Skin of body (tissue), 2 donors: Measurements from ENCODE around the gene SIPA1L3. TPM values are rescaled to one million over a fixed set of nuclear protein-coding genes. Genes with fewer than 3 reads are reported as not detected.

Experiments
- DNase-seq: peaks from one replicate; lab custom pipeline; 2025; lab: John Stamatoyannopoulos, UW
- total RNA-seq: library from RNA; depleted of rRNA; stranded (reverse); fragments of >200 nt; gene quantifications from one replicate; pipeline ENCODE4 v1.2.3, GENCODE V29; 2014

Gene SIPA1L3
- total RNA-seq, 1 donor from 2014 or later, result 20.3 TPM

DNA sequence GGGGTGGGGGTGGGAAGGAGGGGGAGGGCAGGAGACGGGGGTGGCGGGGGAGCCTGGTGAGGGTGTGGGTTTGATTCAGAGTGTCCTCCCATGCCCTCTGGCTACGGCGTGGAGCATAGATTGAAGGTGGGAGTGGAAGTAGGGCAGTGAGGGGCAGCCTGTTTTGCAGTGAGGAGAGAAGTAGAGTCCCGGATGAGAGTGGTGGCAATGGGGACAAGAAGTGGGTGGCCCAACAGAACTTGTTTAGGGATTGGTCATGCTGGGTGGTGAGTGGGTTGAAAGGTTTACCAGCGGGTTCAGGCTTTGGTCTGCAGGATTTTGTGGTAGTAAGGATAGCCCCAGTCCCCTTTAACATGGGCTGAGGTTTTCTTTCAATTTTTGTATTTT lies 35.5 kb downstream of the SIPA1L3 start:
- no peak for DNase-seq

DNA sequence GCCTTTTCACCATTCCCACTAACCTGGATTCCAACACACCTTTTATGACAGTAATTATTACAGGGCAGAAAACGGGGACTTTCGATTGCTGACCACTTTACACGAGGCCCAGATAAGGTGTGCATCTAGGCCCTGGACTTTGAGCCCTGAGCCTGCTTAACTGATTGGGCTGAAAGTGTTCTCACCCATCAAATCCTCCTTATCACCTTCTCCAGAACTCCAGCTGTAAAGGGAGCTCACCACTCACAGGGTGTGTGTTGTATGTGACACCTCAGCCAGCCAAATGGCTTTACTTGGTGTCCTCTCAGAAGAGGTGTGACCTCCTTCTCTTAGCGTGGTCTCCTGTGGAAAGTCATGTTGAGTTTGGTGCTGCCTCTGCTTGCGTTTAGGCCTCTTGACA lies 36.5 kb downstream of the SIPA1L3 start:
- DNase-seq, result no peak

- no peak for DNase-seq
Measured at GRCh38 chr19:37946132-37946531, 39.1 kb downstream of the SIPA1L3 start.

DNA sequence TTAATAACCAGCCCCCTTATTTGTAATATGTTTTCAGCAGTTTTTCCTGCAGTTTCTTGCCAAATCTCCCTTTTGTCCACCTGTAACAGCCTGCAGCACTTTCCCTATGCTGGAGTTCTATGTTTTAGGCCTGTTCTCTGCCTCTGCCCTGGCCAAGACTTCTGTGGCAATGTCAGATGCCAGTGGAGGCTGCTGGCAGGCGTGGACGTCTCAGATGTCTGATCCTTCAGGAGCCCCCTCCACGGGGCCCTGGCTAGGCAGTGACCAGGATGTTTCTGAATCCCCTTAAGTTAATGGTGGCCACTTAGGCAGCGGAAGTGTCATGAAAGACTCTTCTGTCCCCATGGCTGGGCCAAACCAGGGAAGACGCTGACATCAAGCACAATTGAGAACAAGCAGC lies 40.8 kb downstream of the SIPA1L3 start:
- no peak for DNase-seq

DNA sequence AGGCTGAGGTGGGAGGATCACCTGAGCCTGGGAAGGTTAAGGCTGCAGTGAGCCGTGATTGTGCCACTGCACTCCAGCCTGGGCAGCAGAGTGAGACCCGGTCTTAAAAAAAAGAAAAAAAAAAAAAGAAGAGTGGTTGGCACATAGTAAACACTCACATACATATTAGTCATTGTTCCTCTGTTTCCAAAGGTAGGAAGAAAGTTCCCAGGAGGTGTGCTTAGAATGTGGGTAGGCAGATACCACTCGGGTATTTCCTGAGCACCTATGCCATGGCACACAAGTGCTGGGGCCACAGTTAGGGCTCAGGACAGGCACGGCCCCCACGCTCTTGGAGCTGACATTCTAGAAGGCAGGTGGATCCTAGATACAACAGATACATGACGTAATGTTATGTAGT lies 41.4 kb downstream of the SIPA1L3 start:
- DNase-seq, result no peak

DNA sequence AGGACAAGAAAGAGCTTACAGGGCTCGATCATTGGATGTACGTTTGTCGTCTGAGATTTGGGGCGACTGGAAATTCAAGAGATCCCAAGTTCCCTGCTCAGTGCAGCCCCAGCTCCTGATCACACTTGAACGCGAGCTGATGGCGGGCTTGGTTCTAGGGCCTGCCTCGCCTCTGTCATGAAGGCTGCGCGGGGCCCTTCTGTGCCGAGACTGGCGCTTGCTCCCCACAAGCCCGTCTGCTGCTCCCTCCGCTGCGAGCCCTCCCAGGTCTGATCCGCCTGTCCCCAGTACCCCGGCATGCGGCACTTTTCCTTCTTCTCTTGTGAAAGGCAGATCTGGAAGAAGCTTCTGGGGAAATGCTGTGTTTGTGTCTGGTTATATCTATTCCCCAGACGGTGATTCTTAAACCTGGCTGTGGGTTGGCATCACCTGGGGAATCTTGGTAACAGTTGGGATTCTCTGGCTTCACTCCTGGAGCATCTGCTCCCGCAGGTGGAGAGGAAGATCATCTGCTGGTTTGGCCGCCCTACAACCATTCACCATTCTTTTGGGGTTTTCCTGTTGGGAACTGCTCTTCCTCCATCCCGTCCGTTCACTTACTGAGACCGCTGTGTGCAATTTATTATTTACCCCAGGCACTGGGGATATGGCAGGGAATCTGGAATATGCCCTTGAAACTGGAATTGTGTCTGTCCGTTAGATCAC lies 43.6 kb downstream of the SIPA1L3 start:
- DNase-seq, result no peak

DNA sequence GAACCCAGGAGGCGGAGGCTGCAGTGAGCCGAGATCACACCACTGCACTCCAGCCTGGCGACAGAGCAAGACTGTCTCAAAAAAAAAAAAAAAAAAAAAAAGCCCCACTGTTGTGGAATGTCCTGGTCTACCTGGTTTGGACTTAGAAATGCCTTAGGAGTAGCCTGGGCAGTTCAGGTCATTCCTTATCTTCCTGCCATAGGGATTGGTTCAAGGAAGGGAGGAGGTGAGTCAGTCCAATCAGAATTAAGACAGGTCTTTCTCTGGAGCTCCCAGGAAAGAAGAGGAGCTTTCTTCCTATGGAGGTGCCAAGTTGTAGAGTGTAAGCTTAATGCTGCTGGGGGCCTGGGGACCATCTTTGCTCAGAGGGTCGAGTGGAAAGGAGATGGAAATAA lies 44.8 kb downstream of the SIPA1L3 start:
- DNase-seq, result no peak

DNA sequence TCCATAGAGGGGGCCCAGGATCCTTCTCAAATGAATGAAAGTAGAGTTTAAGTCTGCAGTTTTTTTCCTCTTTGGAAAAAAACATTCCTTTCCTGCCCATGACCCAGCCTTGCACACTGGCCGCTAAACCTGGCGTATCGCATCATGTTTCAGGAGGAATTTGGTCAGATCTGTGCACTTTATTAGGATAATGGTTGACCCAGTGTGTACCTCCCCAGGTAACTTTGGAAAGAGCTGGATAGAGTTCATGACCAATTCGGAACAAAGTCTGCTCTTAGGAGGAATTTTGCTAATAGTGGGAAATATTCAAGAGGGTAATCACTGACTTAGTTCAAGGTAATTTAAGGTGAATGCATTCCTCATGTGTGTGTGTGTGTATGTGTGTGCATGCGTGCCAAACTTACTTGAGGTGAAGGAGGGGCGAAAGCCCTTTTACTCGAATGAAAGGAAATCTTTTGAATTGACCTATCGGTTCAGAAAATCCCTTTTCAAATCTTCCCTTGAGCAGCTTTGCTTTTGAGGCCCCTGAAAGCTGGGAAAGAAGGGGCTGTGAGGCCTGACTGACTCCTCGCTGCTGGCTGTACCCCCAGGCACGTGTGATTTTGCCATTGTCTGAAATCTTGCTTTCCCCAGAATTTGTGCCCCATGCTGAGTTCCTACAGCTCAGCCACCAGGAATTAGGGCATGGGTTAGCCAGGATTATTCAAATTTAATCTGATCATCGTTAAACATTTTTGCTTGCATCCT lies 46.3 kb downstream of the SIPA1L3 start:
- DNase-seq, result no peak

DNA sequence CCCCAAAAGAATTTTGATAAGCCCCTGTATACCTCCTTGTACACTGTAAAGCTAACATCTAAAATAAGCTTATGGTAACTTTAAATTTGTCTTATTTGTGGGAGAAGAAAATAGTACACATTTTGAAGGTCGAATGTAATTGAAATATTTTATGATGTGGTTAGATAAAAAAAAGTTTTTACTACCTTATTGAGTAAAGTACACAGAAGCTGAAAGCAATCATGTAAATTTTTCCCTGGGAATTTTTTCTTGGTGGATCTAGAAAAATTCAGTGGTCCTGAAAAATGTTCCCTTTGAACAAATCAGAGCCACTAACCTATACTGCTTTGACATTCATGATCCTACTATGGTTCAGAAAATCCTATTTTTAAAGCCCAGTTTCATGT lies 46.9 kb downstream of the SIPA1L3 start:
- no peak for DNase-seq

DNA sequence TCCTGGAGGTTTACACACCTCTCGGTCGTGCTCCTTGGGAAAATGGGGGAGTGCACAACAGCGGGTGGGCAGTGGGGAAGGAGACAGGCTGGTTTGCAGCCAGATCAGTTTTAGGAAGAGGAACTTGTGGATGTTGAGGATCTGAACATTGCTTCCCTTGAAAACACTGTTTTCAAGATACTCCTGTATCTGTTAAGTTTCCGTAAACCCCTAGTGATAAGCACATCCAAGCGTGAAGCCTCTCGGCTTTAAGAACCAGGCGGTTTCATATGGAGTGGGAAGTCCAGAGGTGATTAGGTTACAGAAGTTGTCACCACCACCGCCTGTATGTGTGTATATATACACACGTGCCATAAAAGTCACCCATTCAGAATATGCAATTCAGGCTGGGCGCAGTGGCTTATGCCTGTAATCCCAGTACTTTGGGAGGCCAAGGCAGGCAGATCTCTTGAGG lies 47.4 kb downstream of the SIPA1L3 start:
- DNase-seq, result no peak

- no peak for DNase-seq
Measured at GRCh38 chr19:37955986-37956385, 49.0 kb downstream of the SIPA1L3 start.

- no peak for DNase-seq
Measured at GRCh38 chr19:37957176-37957575, 50.2 kb downstream of the SIPA1L3 start.

- DNase-seq, result no peak
Measured at GRCh38 chr19:37959665-37960114, 52.7 kb downstream of the SIPA1L3 start.

DNA sequence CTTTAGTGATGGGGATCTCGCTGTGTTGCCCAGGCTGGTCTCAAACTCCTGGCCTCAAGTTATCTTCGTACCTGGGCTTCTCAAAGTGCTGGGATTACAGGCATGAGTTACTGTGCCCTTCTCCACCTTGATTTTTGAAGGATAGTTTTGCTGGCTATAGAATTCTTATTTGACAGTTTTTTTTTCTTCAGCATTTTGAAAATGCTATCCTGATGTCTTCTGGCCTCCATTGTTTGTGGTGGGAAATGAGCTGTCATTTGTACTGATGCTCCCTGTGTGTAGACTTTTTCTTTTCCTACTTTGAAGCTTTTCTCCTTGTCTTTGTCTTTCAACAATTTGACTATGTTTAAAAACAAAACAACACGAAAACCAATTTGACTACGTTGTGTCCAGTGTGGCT lies 54.2 kb downstream of the SIPA1L3 start:
- DNase-seq, result no peak

DNA sequence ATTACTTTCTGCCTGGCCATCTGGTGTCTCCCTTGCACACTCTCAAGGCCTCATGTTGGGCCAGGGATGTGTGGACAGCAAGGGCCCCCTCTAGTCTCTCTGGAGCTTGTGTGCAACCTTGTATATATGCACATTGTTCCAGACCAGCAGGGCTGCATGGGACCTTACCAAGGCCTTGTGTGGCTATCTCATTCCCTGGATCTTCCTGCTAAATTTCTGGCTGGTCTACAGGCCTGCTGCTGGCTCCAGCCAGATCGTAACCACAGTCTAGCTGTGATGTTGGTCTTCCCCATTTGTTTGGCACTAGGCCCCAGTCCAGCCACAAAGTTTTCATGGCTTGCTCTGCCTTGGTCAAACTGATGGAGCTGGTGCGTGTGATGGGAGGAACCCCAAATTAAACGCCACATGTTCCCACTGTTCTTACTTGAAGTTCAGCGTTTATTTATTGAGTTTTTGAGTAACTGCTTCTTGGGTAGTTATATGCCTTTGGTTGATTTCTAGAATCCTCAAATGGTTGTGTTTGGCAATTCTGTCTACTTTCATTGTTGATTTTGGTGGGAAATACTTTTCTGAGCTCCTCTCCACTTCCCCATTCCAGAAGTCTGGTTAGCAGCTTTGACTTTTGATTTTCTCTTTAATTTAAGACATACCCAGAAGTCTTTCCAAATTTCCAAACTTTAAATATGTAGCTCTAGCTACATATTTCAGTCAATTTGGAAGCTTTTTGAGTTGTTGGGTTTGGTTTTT lies 56.4 kb downstream of the SIPA1L3 start:
- no peak for DNase-seq

DNA sequence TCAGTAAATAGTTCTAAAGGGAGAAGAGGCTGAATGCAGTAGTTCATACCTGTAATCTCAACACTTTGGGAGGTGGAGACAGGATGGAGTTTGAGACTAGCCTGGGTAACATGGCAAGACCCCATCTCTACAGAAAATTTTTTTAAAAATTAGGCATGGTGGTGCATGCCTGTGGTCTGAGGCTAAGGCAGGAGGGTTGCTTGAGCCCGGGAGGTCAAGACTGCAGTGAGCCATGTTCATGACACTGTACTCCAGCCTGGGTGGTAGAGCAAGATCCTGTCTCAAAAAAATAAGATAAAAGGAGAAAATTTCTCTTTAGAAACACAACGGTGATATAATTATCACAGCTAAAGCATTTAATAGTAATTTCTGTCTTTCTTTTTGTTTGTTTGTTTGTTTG lies 57.1 kb downstream of the SIPA1L3 start:
- DNase-seq, result no peak

GRCh38 chr19:37966211-37966661 lies 59.2 kb downstream of the SIPA1L3 start:
- no peak for DNase-seq

DNA sequence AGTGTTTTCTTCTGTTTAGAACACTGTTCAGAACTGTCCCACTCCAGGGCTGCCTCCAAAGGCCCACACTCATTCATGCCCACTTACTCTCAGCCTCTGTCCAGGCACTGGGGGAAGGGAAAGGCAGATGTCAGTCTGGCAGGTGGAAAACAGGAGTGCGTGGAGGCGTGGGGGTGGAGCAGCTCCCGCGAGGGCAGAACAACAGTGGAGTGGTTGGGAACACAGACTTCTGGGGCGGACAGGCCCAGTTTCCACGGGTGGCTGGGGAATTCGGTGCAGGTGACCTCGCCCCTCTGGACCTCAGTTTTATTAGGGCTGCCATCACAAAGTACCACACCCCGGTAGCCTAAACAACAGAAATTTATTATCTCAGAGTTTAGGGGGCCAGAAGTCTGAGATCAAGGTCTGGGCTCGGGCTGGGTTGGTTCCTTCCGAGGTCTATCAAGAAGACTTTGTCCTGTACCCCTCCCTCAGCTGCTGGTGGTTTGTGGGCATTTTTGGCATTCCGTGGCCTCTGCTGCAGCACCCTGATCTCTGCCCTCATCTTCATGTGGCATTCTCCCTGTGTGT lies 59.7 kb downstream of the SIPA1L3 start:
- no peak for DNase-seq

DNA sequence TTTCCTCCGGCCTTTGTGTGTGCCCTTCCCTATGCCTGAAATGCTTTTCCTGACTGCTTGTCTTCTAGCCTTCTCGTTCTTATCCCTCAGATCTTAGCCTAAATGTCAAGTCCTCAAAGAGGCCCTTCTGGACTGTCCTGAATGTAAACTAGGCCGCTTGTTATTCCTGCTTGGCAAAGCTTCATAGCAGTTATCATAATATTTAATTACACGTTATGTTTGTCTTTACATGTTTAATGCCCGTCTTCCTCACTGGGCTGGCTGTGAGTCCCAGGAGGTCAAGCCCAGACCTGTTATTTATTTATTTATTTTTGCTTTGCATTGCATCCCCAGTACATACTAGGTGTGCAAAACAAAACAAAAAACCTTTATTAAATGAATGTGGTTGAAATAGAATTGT lies 62.7 kb downstream of the SIPA1L3 start:
- no peak for DNase-seq

DNA sequence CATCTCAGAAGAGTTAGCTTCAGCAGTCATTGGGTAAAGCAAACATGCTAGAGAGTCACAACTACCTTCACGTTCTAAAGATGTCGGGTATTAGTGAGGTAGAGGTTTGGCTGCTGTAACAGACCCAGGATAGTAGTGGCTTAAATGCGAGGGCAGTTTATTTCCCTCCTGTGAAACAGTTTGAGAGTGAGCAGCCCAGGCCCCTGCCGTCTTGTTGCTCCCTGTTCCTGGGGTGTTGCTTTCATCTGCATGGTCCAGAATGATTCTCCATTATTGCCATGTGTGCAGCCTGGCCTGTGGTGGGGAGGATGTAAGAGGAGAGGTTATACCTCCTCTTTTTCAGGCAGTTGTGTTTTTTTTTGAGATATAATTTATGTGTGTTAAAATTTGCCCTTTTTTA lies 63.7 kb downstream of the SIPA1L3 start:
- no peak for DNase-seq

GRCh38 chr19:37972803-37973202 lies 65.8 kb downstream of the SIPA1L3 start:
- no peak for DNase-seq

DNA sequence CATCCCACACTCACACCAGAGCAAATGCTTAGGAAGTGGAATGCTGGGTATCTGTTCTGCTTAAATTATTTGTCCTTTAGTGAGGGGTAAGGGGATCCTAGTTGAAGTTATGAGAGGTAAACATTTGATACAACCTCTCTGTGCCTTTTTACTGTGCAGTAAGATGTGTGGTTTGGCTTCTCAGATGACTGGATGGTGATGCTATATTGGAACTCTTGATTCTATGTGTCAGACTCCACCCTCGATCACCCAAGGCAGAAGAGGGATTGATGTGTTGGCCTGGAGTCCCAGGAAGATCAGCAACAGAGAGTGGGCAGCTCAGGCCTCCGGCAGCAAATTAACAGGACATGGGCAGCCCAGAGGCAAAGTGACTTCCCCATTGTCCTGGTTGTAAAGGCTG lies 66.7 kb downstream of the SIPA1L3 start:
- no peak for DNase-seq
